NCI-H187 treated with DMSO at 0.1 percent for 48 hours (cell line): Measurements from ENCODE around the gene CFAP107.
"Not testable (repeated sequence)": the region's sequence is repeated elsewhere in the genome, so short reads cannot be mapped to it uniquely, and the experiment has no call there.

Experiments used
- DNase-seq: peaks from one replicate; lab custom pipeline; 2025; lab: John Stamatoyannopoulos, UW

Gene CFAP107

GRCh38 chr1:12778907-12779306, 32.9 kb downstream of the CFAP107 start:
- no peak for DNase-seq

GRCh38 chr1:12781488-12781887, 35.5 kb downstream of the CFAP107 start:
- not testable (repeated sequence) for DNase-seq

- DNase-seq = not testable (repeated sequence)
These were observed 37.8 kb downstream of the CFAP107 start for GRCh38 chr1:12783783-12784182.

GRCh38 chr1:12784729-12785128, 38.7 kb downstream of the CFAP107 start:
- DNase-seq = not testable (repeated sequence)

- not testable (repeated sequence) for DNase-seq
These were observed 45.1 kb downstream of the CFAP107 start, which contains the start of gene PRAMEF1 for GRCh38 chr1:12791097-12791496. TSS of gene PRAMEF1 (plus strand) at chr1:12791397. CDS start at chr1:12793228, 1,831 bp downstream.

- DNase-seq = no peak
These were observed 52.9 kb downstream of the CFAP107 start for GRCh38 chr1:12798911-12799310.

- no peak for DNase-seq
These were observed 53.7 kb downstream of the CFAP107 start for GRCh38 chr1:12799730-12800129.

GRCh38 chr1:12809933-12810332, 63.9 kb downstream of the CFAP107 start:
- no peak for DNase-seq

GRCh38 chr1:12810691-12811408, 64.8 kb downstream of the CFAP107 start:
- DNase-seq = no peak

- DNase-seq = no peak
These were observed 65.4 kb downstream of the CFAP107 start for GRCh38 chr1:12811409-12811784.
